H1 (cell line): Measurements from ENCODE around the gene CACNB1. TPM values are rescaled to one million over a fixed set of nuclear protein-coding genes. Genes with fewer than 3 reads are reported as not detected.

ENCODE experiments used
- CTCF ChIA-PET: fragments of 300-600 bp; sonication (Branson Sonifier 250); formaldehyde crosslinking; loops from one replicate; lab custom pipeline; 2021; ENCODE audit not compliant: partially characterized antibody; lab: Charles Lee
- POLR2A ChIA-PET: fragments of 300-600 bp; sonication (Branson Sonifier 250); formaldehyde crosslinking; loops from one replicate; lab custom pipeline; 2021; ENCODE audit warnings: inconsistent platforms; ENCODE audit not compliant: partially characterized antibody; lab: Charles Lee
- DNase-seq, 2 experiments: peaks; one replicate each; pipeline versions ENCODE4 v3.0.0 to v3.0.0-alpha.2; 2010 to 2022; ENCODE audit warnings: low spot score in 2 of 2, low read depth in 1 of 2, mixed read lengths in 1 of 2
- FAIRE-seq: peaks from 2 replicates; lab custom pipeline; 2011; peaks lifted over from hg19 to GRCh38; lab: Jason Lieb, UNC
- H2AFZ ChIP-seq: 2 replicates; pipeline ENCODE4 v1.8.1; 2012; ENCODE audit warnings: low read length, inconsistent platforms
- H2AK5ac ChIP-seq: 2 replicates; pipeline ENCODE4 v1.6.1; 2013; ENCODE audit warnings: low read depth, low read length
- H2BK120ac ChIP-seq: replicated peaks from 2 replicates; pipeline ENCODE3; 2013; ENCODE audit warnings: low read depth, low read length, inconsistent platforms
- H2BK12ac ChIP-seq: 2 replicates; pipeline ENCODE4 v1.6.1; 2013; ENCODE audit warnings: low read depth, low read length
- H2BK15ac ChIP-seq: 2 replicates; pipeline ENCODE4 v1.6.1; 2013; ENCODE audit warnings: low read length
- H2BK20ac ChIP-seq: 2 replicates; pipeline ENCODE4 v1.6.1; 2013; ENCODE audit warnings: low read length
- H2BK5ac ChIP-seq: 2 replicates; pipeline ENCODE4 v1.6.1; 2013; ENCODE audit warnings: low read depth, low read length
- H3K14ac ChIP-seq: 2 replicates; pipeline ENCODE4 v1.6.1; 2013; ENCODE audit warnings: inconsistent platforms; ENCODE audit not compliant: insufficient read length
- H3K18ac ChIP-seq: 2 replicates; pipeline ENCODE4 v1.6.1; 2013; ENCODE audit warnings: low read length; ENCODE audit errors: extremely low read depth
- H3K23ac ChIP-seq: 2 replicates; pipeline ENCODE4 v1.6.1; 2013; ENCODE audit warnings: inconsistent platforms; ENCODE audit not compliant: insufficient read length
- H3K23me2 ChIP-seq: 2 replicates; pipeline ENCODE4 v1.6.1; 2013; ENCODE audit warnings: low read depth, low read length
- H3K27ac ChIP-seq: 2 replicates; pipeline ENCODE4 v1.6.1; 2011; ENCODE audit warnings: low read depth, low read length, inconsistent platforms
- H3K27me3 ChIP-seq, 4 experiments: replicated peaks in 1 of 4; 1 replicate in 1 of 4; 2 replicates in 3 of 4; pipeline versions ENCODE4 v1.6.1 to v1.8.1; 2011 to 2013; ENCODE audit warnings: low read length in 3 of 4, mild to moderate bottlenecking in 3 of 4, inconsistent platforms in 2 of 4, mixed read lengths in 2 of 4, moderate library complexity in 1 of 4; ENCODE audit not compliant: control insufficient read depth in 3 of 4, insufficient read depth in 3 of 4; ENCODE audit errors: extremely low read depth in 1 of 4
- H3K36me3 ChIP-seq, 4 experiments: 2 replicates each; pipeline versions ENCODE4 v1.6.1 to v1.8.1; 2011 to 2013; ENCODE audit warnings: mild to moderate bottlenecking in 4 of 4, low read length in 3 of 4, moderate library complexity in 2 of 4, control low read depth in 1 of 4, inconsistent platforms in 1 of 4; ENCODE audit not compliant: insufficient read depth in 4 of 4, control insufficient read depth in 2 of 4
- H3K4ac ChIP-seq: replicated peaks from 2 replicates; pipeline ENCODE3; 2013; ENCODE audit warnings: low read length, low read depth, mixed read lengths, inconsistent platforms; ENCODE audit not compliant: insufficient read length
- H3K4me1 ChIP-seq, 4 experiments: replicated peaks in 1 of 4; 1 replicate in 1 of 4; 2 replicates in 3 of 4; pipeline versions ENCODE4 v1.6.1 to v1.8.1; 2011 to 2013; ENCODE audit warnings: low read length in 3 of 4, inconsistent platforms in 2 of 4, mixed read lengths in 1 of 4; ENCODE audit not compliant: insufficient read depth in 4 of 4, control insufficient read depth in 3 of 4
- H3K4me2 ChIP-seq, 2 experiments: 2 replicates each; pipeline versions ENCODE4 v1.6.1 to v1.8.1; 2011 to 2013; ENCODE audit warnings: low read depth in 2 of 2, low read length in 2 of 2, control low read depth in 1 of 2, inconsistent platforms in 1 of 2, mild to moderate bottlenecking in 1 of 2; ENCODE audit not compliant: insufficient read depth in 1 of 2
- H3K4me3 ChIP-seq, 4 experiments: fragments of 200-600, 300-600 bp in 1 of 4; sonication (generic), shearing (Covaris generic), sonication (Bioruptor Twin) in 1 of 4; 2 replicates each; pipeline versions ENCODE4 v1.5.1 to v1.8.1; 2011 to 2016; ENCODE audit warnings: low read length in 4 of 4, low read depth in 3 of 4, control low read depth in 2 of 4, inconsistent platforms in 2 of 4, mild to moderate bottlenecking in 2 of 4, mixed read lengths in 1 of 4, moderate library complexity in 1 of 4; ENCODE audit not compliant: insufficient read depth in 2 of 4; ENCODE audit errors: extremely low read depth in 1 of 4
- H3K56ac ChIP-seq: replicated peaks from 2 replicates; pipeline ENCODE3; 2013; ENCODE audit warnings: low read depth, mild to moderate bottlenecking, mixed read lengths, low read length, inconsistent platforms; ENCODE audit not compliant: insufficient read length
- H3K79me1 ChIP-seq: 2 replicates; pipeline ENCODE4 v1.6.1; 2013; ENCODE audit warnings: low read depth, low read length, control low read depth
- H3K79me2 ChIP-seq, 2 experiments: 2 replicates each; pipeline versions ENCODE4 v1.6.1 to v1.8.1; 2012 to 2013; ENCODE audit warnings: low read length in 2 of 2, mild to moderate bottlenecking in 2 of 2, inconsistent platforms in 1 of 2; ENCODE audit not compliant: insufficient read depth in 2 of 2, control insufficient read depth in 1 of 2
- H3K9ac ChIP-seq, 4 experiments: replicated peaks in 1 of 4; 1 replicate in 1 of 4; 2 replicates in 3 of 4; pipeline versions ENCODE4 v1.6.1 to v1.8.1; 2011 to 2013; ENCODE audit warnings: low read depth in 3 of 4, low read length in 3 of 4, control low read depth in 2 of 4, mild to moderate bottlenecking in 2 of 4, moderate library complexity in 2 of 4, inconsistent platforms in 1 of 4; ENCODE audit errors: extremely low read depth in 1 of 4
- H3K9me3 ChIP-seq, 2 experiments: 2 replicates each; pipeline versions ENCODE4 v1.6.1 to v1.8.1; 2012 to 2013; ENCODE audit warnings: mild to moderate bottlenecking in 2 of 2, moderate library complexity in 2 of 2, control low read depth in 1 of 2, inconsistent platforms in 1 of 2, low read depth in 1 of 2, low read length in 1 of 2, mixed read lengths in 1 of 2; ENCODE audit not compliant: insufficient read depth in 2 of 2
- H4K20me1 ChIP-seq, 2 experiments: replicated peaks in 1 of 2; 2 replicates each; pipeline versions ENCODE3 to v1.8.1; 2011 to 2013; ENCODE audit warnings: inconsistent platforms in 2 of 2, low read length in 2 of 2, mild to moderate bottlenecking in 1 of 2; ENCODE audit not compliant: insufficient read depth in 2 of 2, control insufficient read depth in 1 of 2
- H4K5ac ChIP-seq: 2 replicates; pipeline ENCODE4 v1.6.1; 2013; ENCODE audit warnings: low read length, low read depth, mixed read lengths, inconsistent platforms; ENCODE audit not compliant: insufficient read length
- H4K8ac ChIP-seq: 2 replicates; pipeline ENCODE4 v1.8.0; 2013; ENCODE audit warnings: mild to moderate bottlenecking, moderate library complexity, low read length, inconsistent platforms; ENCODE audit not compliant: insufficient read depth; ENCODE audit errors: extremely low read depth
- H4K91ac ChIP-seq: replicated peaks from 2 replicates; pipeline ENCODE3; 2013; ENCODE audit warnings: low read length, mixed read lengths, inconsistent platforms; ENCODE audit not compliant: insufficient read length
- BRCA1 ChIP-seq: IDR thresholded peaks from 2 replicates; pipeline ENCODE4 v1.6.1; 2012; ENCODE audit warnings: low read depth, low read length, improper control_type of control experiment
- SAP30 ChIP-seq: fragments of 300-600 bp; sonication (generic); IDR thresholded peaks from 2 replicates; pipeline ENCODE4 v1.7.1; 2012; ENCODE audit warnings: low read length, moderate library complexity, mild to moderate bottlenecking, inconsistent platforms; ENCODE audit not compliant: insufficient read depth, insufficient replicate concordance
- SP4 ChIP-seq: IDR thresholded peaks from 2 replicates; pipeline ENCODE4 v1.6.1; 2012; ENCODE audit warnings: low read length, inconsistent platforms
- WGBS, 2 experiments: shearing (Covaris generic) in 1 of 2; methylation state at CpG; one replicate each; pipeline versions ENCODE4 v1.1.6 to v1.1.7; 2013 to 2015; ENCODE audit warnings: low lambda C conversion rate in 2 of 2, mixed read lengths in 2 of 2, inconsistent platforms in 1 of 2, low coverage in 1 of 2, missing lambda C conversion rate in 1 of 2; ENCODE audit not compliant: insufficient replicate concordance in 2 of 2, insufficient coverage in 1 of 2, insufficient read length in 1 of 2; ENCODE audit errors: extremely low coverage in 1 of 2, missing lambda C conversion rate in 1 of 2; 5-methylcytosine and 5-hydroxymethylcytosine counted together
- polyA plus RNA-seq, 7 experiments: library from polyadenylated mRNA; depleted of rRNA in 3 of 7; stranded (reverse) in 5 of 7; unstranded in 2 of 7; fragments of >200 nt in 5 of 7; fragments of 200-250 nt in 2 of 7; gene quantifications; 1 replicate in 5 of 7; 2 replicates in 1 of 7; 4 replicates in 1 of 7; pipeline versions ENCODE4 v1.2.1 to v1.2.3, GENCODE V29; 2011 to 2013; ENCODE audit warnings: missing spikeins in 2 of 7, mixed read lengths in 2 of 7
- total RNA-seq: library from RNA; stranded (reverse); fragmentation: NEBNext Ultra II Directional; extraction: Animal tissue kit (Norgen Biotek cat#: 25700); gene quantifications from 2 replicates; pipeline ENCODE4 v1.2.1, GENCODE V29; 2021
- TF ChIP-seq, protein P1 (sequence below): IDR thresholded peaks from 2 replicates; pipeline ENCODE4 v1.6.1; 2012; ENCODE audit warnings: inconsistent platforms

The CACNB1 gene
- total and polyA plus RNA-seq, 2 of the 8 experiments (the other 6 are each of a cell fraction or from before 2014, with no cell fraction given), result 7.2 to 17.8 TPM

DNA sequence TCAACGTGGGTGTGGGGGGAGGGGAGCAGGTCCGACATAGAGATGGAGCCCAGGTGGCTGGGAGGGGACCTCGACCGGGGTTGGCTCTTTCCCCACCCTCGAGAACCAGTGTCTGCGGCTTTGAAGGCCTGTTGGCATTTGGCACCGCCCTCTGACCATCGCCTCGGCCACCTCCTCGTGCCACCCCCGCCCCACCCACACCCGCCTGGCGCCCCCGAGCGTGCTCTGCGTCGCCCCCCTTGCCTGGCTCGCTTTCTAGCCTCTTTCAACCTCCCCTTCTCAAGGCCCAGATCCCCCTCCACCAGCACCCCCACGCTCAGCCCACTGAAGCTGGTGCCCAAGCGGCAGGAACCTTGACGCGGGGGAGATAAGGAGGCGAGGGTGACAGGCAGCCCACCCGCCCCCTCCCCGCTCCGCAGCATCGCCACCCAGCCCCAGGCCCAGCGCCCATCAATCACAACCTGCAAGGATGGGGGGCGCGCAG lies 619 bp downstream of the CACNB1 start:
- no peak overlapping the region for H3K27ac ChIP-seq
- H3K9me3 ChIP-seq, result no peaks in the 10 kb centered on the region
- no peak overlapping the region for H2BK120ac ChIP-seq
- peaks cover 4 to 31% (median 23%) of the 10 kb centered on the region in 4 experiments for H3K4me1 ChIP-seq
- ChIA-PET CTCF (interaction anchor here (1.0 to 4.1 kb wide), 5 partner anchors 10 to 42 kb away, joined by 3 to 23 read pairs (median 4); no protein-coding TSS in a partner anchor), POLR2A (interaction anchor here (0.6 to 5.0 kb wide), 5 partner anchors 10 to 38 kb away, joined by 3 to 49 read pairs (median 5); no protein-coding TSS in a partner anchor)
- H3K9ac ChIP-seq, result no peak overlapping the region
- DNase-seq (peak in 1 of 2 experiments; percentile 52), FAIRE-seq (no peak)
- peaks cover 5 to 25% (median 16%) of the 10 kb centered on the region in 4 experiments for H3K36me3 ChIP-seq
- no peak overlapping the region; the same call in 1 of the 2 replicates for H4K8ac ChIP-seq
- no peak overlapping the region for H2AFZ ChIP-seq
- peak overlapping the region; percentile 80 to 82 for H3K4me2 ChIP-seq
- peaks cover 2 to 25% of the 10 kb centered on the region in 2 experiments for H4K20me1 ChIP-seq
- H3K4ac ChIP-seq, result no peak overlapping the region
- no peak overlapping the region for H3K56ac ChIP-seq
- H2BK20ac ChIP-seq, result no peak overlapping the region
- no peak overlapping the region; the same call in 1 of the 2 replicates for H2BK12ac ChIP-seq
- peaks cover 17% of the 10 kb centered on the region for H3K79me1 ChIP-seq
- no peak overlapping the region for H4K5ac ChIP-seq
- peaks cover 7 to 53% of the 10 kb centered on the region in 2 experiments for H3K79me2 ChIP-seq
- H3K4me3 ChIP-seq, result peak overlapping the region; percentile 78 to 89 (median 80)
- no peak for TF ChIP-seq SP4
- no peak for TF ChIP-seq BRCA1
- TF ChIP-seq SAP30, result no peak
- TF ChIP-seq, protein P1, sequence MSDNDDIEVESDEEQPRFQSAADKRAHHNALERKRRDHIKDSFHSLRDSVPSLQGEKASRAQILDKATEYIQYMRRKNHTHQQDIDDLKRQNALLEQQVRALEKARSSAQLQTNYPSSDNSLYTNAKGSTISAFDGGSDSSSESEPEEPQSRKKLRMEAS, result 0 out of 2 replicates have a peak, but pooled peaks have one; percentile 35
- no peak overlapping the region for H2AK5ac ChIP-seq
- H3K23me2 ChIP-seq, result peaks cover 11% of the 10 kb centered on the region
- H4K91ac ChIP-seq, result no peak overlapping the region
- H3K27me3 ChIP-seq, result no peaks in the 10 kb centered on the region
- no peak overlapping the region for H3K14ac ChIP-seq
- H2BK15ac ChIP-seq, result no peak overlapping the region
- 0 out of 2 replicates have a peak overlapping the region, but pooled peaks have one; percentile 73 for H3K18ac ChIP-seq
- peak overlapping the region; percentile 19; the same call in 1 of the 2 replicates for H2BK5ac ChIP-seq
- H3K23ac ChIP-seq, result no peak overlapping the region
- 0% methylated on average over 5 of the region's 30 CpGs; no CpG with 5 or more reads in 1 of the 2 experiments for WGBS, 2 experiments
